ENCODE results near the gene MYBPC2.

MYBPC2 gene

DNA sequence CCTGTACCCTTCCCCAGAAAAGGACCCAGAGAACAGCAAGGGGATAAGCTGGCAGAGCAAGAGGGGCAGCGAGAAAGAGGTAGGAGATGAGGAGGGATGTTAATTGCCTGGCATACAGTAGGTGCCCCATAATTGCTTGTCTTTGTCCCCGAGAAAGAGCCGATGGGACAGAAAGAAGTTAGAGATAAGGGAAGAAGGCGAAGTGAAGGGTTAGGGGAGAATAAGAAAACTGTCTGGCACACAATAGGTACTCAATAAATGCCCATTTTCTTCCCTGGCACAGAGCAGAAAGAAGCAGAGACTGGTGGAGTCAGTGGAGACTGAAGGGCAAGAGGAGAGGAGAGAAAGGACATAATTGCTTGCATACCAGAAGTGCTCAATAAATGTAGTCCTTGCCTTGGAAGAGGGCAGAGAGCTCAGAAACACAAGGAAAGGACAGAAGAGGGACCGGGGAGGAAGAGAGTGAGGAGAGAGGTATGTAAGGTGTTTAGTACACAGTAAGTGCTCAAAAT, 62.4 kb downstream of the MYBPC2 start:
- no peak overlapping the region for H3K9ac ChIP-seq (ENCODE audit: low read depth, low read length)
- H3K27ac ChIP-seq (ENCODE audit: low read depth, low read length) = no peak overlapping the region
- peaks cover 2% of the 10 kb centered on the region; the same call in 1 of the 2 replicates for H3K4me1 ChIP-seq (ENCODE audit: control insufficient read depth, insufficient read depth, low read length)
- H3K36me3 ChIP-seq (ENCODE audit: control insufficient read depth, insufficient read depth, low read length) = no peaks in the 10 kb centered on the region
- H3K4me3 ChIP-seq (ENCODE audit: low read depth, low read length) = no peak overlapping the region
- no peaks in the 10 kb centered on the region for H3K9me3 ChIP-seq (ENCODE audit: control insufficient read depth, insufficient read depth, low read length)
- H3K27me3 ChIP-seq (ENCODE audit: control insufficient read depth, insufficient read depth, low read length) = peaks cover 87% of the 10 kb centered on the region

DNA sequence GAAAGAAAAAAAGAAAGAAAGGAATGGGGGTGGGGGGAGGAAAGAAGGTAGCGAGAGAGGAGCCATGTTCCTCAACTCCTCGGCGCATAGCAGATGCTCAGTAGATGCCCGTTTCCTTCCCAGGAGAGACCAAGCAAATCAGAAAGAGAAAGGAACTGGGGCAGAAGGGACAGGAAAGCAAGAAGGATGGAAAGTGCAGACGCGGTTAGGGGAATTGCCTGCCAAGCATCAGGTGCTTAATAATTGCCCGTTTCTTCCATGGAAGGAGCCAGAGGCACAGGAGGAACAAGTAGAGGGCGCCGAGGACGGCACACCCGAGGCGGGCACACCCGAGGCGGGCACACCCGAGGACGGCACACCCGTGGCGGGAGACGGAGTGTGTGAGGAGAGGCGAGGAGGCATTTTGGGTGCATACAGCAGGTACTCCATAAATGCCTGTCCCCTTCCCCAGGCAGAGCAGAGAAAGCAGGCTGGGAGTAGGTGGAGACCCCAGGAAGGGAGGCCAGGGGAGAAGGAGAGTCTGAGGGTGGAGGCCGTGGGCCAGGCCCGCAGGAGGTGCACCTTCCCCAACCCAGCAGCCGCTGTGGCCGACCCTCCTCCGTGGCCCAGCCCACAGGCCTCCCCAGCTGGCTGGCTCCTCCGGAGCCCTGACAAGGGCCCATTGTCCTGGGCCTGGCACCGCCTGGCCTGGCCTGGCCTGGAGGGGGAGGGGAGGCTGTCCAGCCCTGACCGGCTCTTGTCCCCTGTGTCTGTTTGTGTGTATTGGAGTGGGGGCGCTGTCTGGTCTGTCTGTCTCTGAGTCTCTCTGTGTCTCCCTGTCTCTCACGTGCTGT, 63.7 kb downstream of the MYBPC2 start:
- H3K4me3 ChIP-seq (ENCODE audit: low read depth, low read length) = no peak overlapping the region
- H3K9ac ChIP-seq (ENCODE audit: low read depth, low read length) = no peak overlapping the region
- no peak overlapping the region for H3K27ac ChIP-seq (ENCODE audit: low read depth, low read length)
- H3K9me3 ChIP-seq (ENCODE audit: control insufficient read depth, insufficient read depth, low read length) = no peaks in the 10 kb centered on the region
- no peaks in the 10 kb centered on the region for H3K36me3 ChIP-seq (ENCODE audit: control insufficient read depth, insufficient read depth, low read length)
- H3K27me3 ChIP-seq (ENCODE audit: control insufficient read depth, insufficient read depth, low read length) = peaks cover 86% of the 10 kb centered on the region
- H3K4me1 ChIP-seq (ENCODE audit: control insufficient read depth, insufficient read depth, low read length) = peaks cover 10% of the 10 kb centered on the region

DNA sequence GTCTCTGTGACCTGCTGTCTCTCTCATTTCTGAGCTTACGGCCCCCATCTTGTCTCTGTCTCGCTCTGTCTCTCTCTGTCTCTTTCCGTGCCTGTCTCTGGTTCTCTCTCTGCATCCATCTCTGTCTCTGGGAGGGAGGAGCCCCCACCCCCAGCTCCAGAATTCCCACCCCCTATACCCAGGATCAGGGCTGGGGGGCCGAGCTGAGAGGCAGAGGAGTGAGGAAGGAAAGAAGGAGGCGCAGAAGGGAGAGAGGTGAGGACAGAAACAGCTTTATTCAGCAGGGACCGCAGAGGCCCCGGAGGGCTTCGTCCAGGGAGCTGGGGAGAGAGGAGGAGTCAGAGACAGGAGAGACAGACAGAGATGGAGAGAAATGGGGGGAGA, 64.3 kb downstream of the MYBPC2 start:
- H3K4me1 ChIP-seq (ENCODE audit: control insufficient read depth, insufficient read depth, low read length) = peaks cover 10% of the 10 kb centered on the region
- no peaks in the 10 kb centered on the region for H3K9me3 ChIP-seq (ENCODE audit: control insufficient read depth, insufficient read depth, low read length)
- no peaks in the 10 kb centered on the region for H3K36me3 ChIP-seq (ENCODE audit: control insufficient read depth, insufficient read depth, low read length)
- H3K4me3 ChIP-seq (ENCODE audit: low read depth, low read length) = no peak overlapping the region
- H3K9ac ChIP-seq (ENCODE audit: low read depth, low read length) = no peak overlapping the region
- peaks cover 82% of the 10 kb centered on the region for H3K27me3 ChIP-seq (ENCODE audit: control insufficient read depth, insufficient read depth, low read length)
- no peak overlapping the region for H3K27ac ChIP-seq (ENCODE audit: low read depth, low read length)

DNA sequence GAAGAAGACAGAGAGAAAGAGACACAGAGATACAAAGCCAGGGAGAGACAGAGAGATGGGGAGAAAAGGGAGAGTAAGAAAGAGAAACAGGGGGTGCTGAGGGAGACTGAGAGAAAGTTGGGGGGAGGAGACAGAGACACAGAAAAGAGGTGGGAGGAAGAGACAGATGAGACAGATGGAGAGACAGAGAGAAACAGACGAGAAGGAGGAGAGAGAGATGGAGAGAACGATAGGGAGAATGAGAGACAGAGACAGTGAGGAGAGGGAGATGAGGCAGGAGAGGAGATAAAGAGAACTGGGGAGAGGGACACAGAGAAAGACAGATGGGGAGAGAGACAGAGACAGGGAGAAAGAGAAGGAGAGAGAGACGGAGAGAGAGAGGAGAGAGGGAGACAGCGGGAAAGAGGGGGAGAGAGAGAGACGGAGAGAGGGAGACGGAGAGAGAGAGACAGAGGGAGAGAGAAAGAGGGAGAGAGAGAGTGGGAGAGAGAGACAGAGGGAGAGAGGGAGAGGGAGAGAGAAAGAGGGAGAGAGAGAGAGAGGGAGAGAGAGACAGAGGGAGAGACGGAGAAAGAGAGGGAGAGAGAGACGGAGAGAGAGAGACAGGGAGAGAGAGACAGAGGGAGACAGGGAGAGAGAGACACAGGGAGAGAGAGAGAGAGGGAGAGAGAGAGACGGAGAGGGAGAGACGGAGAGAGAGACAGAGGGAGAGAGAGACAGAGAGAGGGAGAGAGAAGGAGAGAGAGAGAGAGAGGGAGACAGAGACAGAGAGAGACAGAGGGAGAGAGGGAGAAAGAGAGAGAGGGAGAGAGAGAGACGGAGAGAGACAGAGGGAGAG, 65.7 kb downstream of the MYBPC2 start:
- Histone ChIP-seq H3K4me3 (ENCODE audit: low read depth, low read length) (no peak overlapping the region), H3K36me3 (ENCODE audit: control insufficient read depth, insufficient read depth, low read length) (no peaks in the 10 kb centered on the region), H3K4me1 (ENCODE audit: control insufficient read depth, insufficient read depth, low read length) (peaks cover 10% of the 10 kb centered on the region), H3K27me3 (ENCODE audit: control insufficient read depth, insufficient read depth, low read length) (peaks cover 68% of the 10 kb centered on the region), H3K27ac (ENCODE audit: low read depth, low read length) (no peak overlapping the region), H3K9ac (ENCODE audit: low read depth, low read length) (no peak overlapping the region), H3K9me3 (ENCODE audit: control insufficient read depth, insufficient read depth, low read length) (no peaks in the 10 kb centered on the region)

DNA sequence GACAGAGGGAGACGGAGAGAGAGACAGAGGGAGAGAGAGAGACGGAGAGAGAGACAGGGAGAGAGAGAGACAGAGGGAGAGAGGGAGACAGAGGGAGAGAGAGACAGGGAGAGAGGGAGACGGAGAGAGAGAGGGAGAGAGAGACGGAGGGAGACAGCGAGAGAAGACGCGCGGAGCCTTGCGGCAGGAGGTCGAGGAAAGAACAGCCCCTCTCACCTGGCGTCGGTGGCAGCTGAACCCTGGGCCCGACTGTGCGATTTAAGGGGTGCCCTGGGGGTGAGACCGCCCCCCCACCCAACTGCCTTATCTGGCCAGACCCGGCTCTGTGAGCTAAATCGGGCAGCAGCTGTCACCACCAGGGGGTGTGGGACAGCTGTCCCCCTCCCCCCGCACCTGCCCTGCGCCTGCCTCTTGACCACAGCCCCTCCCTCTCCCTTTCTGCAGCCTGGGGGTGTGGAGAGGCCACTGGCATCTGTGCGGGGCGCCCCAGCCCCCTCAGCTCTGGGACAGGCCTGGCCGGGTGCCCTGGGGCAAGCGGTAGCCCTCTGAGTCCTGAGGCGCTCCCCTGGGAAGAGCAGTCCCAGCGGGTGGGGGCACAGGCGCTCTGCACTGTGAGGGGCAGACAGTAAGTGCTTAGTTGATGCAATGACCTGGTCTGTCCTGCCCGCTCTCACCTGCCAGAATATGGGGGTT, 67.5 kb downstream of the MYBPC2 start:
- peak overlapping the region; percentile 54 for H3K4me3 ChIP-seq (ENCODE audit: low read depth, low read length)
- H3K27me3 ChIP-seq (ENCODE audit: control insufficient read depth, insufficient read depth, low read length) = peaks cover 52% of the 10 kb centered on the region
- peaks cover 10% of the 10 kb centered on the region for H3K4me1 ChIP-seq (ENCODE audit: control insufficient read depth, insufficient read depth, low read length)
- H3K27ac ChIP-seq (ENCODE audit: low read depth, low read length) = no peak overlapping the region
- no peaks in the 10 kb centered on the region for H3K36me3 ChIP-seq (ENCODE audit: control insufficient read depth, insufficient read depth, low read length)
- no peaks in the 10 kb centered on the region for H3K9me3 ChIP-seq (ENCODE audit: control insufficient read depth, insufficient read depth, low read length)
- no peak overlapping the region for H3K9ac ChIP-seq (ENCODE audit: low read depth, low read length)

DNA sequence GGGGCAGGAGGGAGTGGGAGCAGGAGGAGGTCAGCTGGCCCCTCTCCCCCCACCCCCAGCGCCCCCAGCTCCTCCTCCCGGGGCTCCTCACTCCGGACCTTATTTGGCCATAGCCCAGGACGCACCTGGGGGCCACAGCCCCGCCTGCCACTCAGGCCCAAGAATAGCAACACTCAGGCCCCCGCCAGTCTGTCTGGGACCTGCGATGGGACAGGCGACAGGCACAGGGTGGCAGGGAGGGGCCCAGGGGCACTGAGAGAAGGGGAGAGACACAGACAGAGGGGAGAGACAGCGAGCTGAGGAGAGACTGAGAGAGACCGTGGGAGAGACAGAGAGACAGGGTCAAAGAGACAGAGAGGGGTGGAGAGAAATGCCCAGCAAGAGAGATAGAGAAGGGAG, 68.1 kb downstream of the MYBPC2 start:
- Histone ChIP-seq H3K9ac (ENCODE audit: low read depth, low read length) (no peak overlapping the region), H3K36me3 (ENCODE audit: control insufficient read depth, insufficient read depth, low read length) (no peaks in the 10 kb centered on the region), H3K27ac (ENCODE audit: low read depth, low read length) (no peak overlapping the region), H3K27me3 (ENCODE audit: control insufficient read depth, insufficient read depth, low read length) (peaks cover 49% of the 10 kb centered on the region), H3K4me1 (ENCODE audit: control insufficient read depth, insufficient read depth, low read length) (peaks cover 10% of the 10 kb centered on the region), H3K4me3 (ENCODE audit: low read depth, low read length) (no peak overlapping the region), H3K9me3 (ENCODE audit: control insufficient read depth, insufficient read depth, low read length) (no peaks in the 10 kb centered on the region)

DNA sequence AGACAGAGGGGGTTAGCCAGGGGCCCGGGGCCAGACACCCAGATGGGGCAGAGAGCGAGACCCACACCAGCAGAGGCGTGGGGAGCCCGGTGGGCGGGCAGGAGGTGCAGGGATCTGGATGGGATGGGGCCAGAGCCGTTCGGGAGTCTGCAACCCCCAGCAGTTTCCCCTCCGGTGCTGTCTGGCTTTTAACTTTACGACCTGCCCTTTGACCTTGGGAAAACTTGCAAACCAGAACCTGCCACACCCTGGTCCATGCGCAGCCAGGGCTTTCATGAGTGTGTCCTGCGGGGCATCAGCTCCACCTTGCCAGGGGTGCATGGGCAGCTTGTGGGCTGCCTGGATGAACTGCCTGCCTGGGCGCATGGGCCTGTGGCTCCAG, 68.5 kb downstream of the MYBPC2 start:
- Histone ChIP-seq H3K4me1 (ENCODE audit: control insufficient read depth, insufficient read depth, low read length) (peaks cover 10% of the 10 kb centered on the region), H3K27me3 (ENCODE audit: control insufficient read depth, insufficient read depth, low read length) (peaks cover 49% of the 10 kb centered on the region), H3K9me3 (ENCODE audit: control insufficient read depth, insufficient read depth, low read length) (no peaks in the 10 kb centered on the region), H3K9ac (ENCODE audit: low read depth, low read length) (0 out of 2 replicates have a peak overlapping the region, but pooled peaks have one; percentile 3), H3K27ac (ENCODE audit: low read depth, low read length) (no peak overlapping the region), H3K36me3 (ENCODE audit: control insufficient read depth, insufficient read depth, low read length) (no peaks in the 10 kb centered on the region), H3K4me3 (ENCODE audit: low read depth, low read length) (no peak overlapping the region)

DNA sequence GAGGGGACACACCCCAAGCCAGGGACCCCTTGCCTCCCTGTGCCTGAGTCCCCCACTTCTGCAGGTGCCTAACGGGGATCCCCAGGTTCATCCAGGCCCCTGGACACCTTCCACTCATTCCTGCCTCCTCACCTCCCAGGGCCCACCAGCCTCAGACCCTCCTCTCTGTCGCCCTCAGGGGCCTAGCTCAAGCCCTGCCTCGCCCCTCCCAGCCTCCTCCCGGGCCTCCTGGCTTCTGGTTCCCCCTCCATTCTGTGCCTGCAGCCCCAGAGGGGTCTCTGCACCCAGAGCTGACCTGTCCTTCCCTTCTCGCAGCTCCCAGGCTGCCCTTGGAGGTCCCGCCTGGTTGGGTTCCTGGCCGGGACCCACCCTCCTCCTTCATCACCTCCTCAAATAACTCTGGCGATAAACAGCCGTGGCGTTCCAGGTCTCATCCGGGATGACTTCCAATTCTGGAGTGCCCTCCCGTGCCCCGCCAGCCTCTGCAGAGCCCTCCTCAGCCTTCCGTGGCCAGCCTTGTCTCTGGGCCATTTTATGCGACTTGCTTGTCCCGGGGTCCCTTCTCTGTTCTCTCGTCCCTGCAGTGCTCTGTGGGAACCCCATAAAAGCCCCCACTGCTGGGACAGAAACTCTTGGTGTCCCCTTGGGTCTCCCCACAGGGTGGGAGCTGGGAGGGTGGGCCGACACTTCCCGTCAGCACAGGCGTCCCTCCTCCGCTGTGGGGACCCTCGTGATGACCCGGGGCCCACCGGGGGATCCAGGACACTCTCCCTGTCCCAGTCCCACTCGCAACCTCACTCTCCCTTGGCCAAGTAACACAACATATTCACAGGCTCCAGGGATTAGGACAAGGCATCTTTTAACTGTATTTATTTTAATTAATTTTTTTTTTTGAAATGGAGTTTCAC, 69.1 kb downstream of the MYBPC2 start:
- H3K27me3 ChIP-seq (ENCODE audit: control insufficient read depth, insufficient read depth, low read length) = peaks cover 45% of the 10 kb centered on the region
- 0 out of 2 replicates have a peak overlapping the region, but pooled peaks have one; percentile 3 for H3K9ac ChIP-seq (ENCODE audit: low read depth, low read length)
- no peak overlapping the region for H3K27ac ChIP-seq (ENCODE audit: low read depth, low read length)
- no peaks in the 10 kb centered on the region for H3K36me3 ChIP-seq (ENCODE audit: control insufficient read depth, insufficient read depth, low read length)
- no peaks in the 10 kb centered on the region for H3K9me3 ChIP-seq (ENCODE audit: control insufficient read depth, insufficient read depth, low read length)
- H3K4me3 ChIP-seq (ENCODE audit: low read depth, low read length) = no peak overlapping the region
- peaks cover 10% of the 10 kb centered on the region for H3K4me1 ChIP-seq (ENCODE audit: control insufficient read depth, insufficient read depth, low read length)

DNA sequence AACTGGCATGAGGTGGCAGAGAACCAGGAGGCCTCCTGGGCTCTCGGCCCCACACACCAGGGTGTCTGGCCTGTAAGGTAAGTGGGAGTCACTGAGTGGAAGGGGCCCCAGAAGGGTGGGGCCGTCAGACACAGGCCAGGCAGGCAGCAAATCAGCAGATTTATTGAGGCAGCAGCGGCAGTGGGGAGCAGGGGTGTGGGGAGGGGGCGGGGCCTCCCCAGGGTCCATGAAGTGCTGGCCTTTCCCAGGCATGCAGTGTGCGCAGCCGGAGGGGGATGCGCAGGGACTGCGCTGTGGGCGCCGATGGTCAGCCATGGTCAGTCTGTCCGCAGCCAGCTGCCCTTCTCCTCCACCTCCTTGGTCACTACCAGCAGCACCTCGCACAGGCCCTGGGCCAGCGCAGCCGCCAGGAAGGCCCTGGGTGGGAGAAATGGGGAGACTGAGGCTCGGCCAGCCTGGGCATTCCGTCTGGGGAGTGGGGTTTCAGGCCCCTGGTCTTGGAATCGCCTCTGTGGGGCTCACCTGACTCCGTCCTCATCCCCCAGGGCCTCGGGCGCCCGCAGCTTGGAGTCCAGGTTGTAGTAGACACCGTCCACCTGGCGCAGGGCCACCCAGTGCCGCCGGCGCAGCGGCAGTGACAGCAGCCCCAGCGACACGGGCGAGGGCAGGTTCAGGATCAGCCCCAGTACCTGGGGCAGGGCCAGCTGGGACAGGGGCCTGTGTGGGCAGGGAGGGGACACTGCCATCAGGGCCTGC, 73.3 kb downstream of the MYBPC2 start:
- Histone ChIP-seq H3K9ac (ENCODE audit: low read depth, low read length) (no peak overlapping the region), H3K36me3 (ENCODE audit: control insufficient read depth, insufficient read depth, low read length) (no peaks in the 10 kb centered on the region), H3K9me3 (ENCODE audit: control insufficient read depth, insufficient read depth, low read length) (no peaks in the 10 kb centered on the region), H3K27me3 (ENCODE audit: control insufficient read depth, insufficient read depth, low read length) (peaks cover 9% of the 10 kb centered on the region), H3K4me1 (ENCODE audit: control insufficient read depth, insufficient read depth, low read length) (peaks cover 1% of the 10 kb centered on the region; the same call in 1 of the 2 replicates), H3K27ac (ENCODE audit: low read depth, low read length) (no peak overlapping the region), H3K4me3 (ENCODE audit: low read depth, low read length) (no peak overlapping the region)
